GM19438 (cell line): ENCODE measurements around the gene TTC22.

Source experiments
- ATAC-seq: cut with Tn5 transposase; IDR thresholded peaks from one replicate; pipeline ENCODE4 v1.9.1; 2021; ENCODE audit warnings: low read depth; ENCODE audit not compliant: unreplicated experiment

Gene TTC22

DNA sequence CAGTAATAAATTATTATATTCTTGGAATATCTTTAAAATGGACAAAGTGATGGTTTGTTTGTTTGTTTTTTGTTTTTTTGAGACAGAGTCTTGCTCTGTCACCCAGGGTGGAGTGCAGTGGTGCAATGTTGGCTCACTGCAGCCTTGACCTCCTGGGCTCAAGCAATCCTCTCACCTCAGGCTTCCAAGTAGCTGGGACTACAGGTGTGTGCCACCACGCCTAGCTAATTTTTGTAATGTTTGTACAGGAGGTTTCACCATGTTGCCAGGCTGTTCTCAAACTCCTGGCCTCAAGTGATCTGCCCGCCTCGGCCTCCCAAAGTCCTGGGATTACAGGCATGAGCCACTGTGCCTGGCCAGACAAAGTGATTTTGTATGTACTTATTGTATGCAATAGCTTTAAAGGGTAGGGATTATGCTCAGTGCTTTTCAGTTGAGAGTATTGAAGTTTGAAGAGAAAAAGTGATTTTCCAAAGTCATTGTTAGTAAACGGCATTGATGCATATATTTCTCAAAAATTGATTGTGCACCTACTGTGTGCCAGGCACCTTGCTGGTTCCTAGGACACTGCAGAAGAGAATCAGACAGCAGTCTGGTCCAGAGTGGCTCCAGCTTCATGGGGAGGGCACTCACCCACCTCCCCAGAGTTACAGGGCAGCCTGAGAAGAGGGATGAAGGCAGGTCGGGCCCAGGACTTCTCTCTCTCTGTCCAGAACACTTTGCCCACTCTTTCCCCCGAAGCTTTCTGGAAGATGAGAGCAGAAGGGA, 34.2 kb upstream of the TTC22 start:
- no peak for ATAC-seq

DNA sequence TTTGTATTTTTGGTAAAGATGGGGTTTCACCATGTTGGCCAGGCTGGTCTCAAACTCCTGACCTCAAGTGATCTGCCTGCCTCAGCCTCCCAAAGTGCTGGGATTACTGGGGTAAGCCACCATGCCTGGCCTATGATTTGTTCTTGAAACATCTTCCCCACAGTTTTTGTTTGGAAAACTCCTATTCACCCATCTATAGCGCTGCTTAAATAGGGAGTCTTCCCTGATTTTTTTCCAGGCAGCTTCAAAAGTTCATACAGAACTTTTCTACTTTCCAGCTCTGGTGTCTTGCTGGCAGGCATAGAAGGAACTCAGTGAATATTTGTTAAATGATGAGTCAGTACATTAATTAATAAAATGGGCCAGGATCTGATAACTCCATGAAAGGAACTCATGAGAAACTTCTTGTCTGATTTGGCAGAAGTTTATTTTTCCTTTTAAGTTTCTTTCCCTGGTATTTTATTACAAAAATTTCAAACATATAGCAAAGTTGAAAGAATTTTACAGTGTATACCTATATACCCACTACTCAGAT, 33.0 kb upstream of the TTC22 start:
- no peak for ATAC-seq

GRCh38 chr1:54833121-54833520, 32.0 kb upstream of the TTC22 start:
- ATAC-seq = no peak

DNA sequence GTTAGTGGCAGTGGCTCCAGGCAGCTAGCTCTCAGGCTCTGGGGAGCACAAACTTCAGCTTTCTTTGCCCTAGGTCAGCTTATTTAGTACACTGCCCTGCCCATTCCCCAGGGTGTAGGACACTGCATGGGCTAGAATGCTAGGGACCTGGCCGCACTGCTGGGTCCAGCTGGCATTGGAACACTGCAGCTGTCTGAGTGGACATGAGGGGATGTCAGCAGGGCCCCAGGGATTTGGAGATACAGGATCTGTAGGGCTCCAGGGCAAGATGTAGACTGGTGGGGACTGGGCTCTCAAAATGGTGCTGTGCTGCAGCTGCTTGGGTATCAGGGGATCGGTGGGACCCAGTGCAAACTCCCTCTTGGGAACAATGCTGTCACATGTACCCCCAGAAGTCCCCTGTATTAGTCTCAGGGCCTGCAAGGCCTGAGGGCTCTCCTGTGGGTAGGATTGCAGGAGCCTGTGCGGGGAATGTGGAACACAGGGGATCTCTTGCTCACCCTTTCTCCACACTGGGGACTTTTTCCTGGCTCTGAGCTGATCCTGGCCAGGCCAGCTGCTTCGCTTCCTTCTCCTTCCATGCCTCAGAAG, 25.2 kb upstream of the TTC22 start:
- no peak for ATAC-seq

- ATAC-seq = no peak
Observed at GRCh38 chr1:54825696-54826095, 24.6 kb upstream of the TTC22 start.

GRCh38 chr1:54823670-54824069, 22.5 kb upstream of the TTC22 start:
- ATAC-seq = no peak

DNA sequence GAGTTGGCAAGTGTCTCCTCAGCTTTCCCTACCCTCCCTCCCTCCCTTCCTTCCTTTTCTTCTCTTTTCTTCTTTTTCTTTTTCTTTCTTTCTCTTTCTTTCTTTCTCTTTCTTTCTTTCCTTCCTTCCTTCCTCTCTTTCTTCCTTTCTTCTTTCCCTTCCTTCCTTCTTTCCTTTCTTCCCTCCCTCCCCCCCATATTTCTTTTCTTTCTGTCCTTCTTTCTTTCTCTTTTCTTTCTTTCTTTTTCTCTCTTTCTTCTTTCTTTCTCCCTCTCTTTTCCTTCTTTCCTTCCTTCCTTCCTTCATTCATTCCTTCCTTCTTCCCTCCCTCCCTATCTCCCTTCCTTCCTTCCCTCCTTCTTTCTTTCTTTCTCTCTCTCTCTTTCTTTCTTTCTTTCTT, 18.6 kb upstream of the TTC22 start:
- ATAC-seq = no peak

GRCh38 chr1:54819195-54819536, 18.0 kb upstream of the TTC22 start:
- ATAC-seq = no peak

- no peak for ATAC-seq
Observed at GRCh38 chr1:54818461-54819194, 17.5 kb upstream of the TTC22 start.

- no peak for ATAC-seq
Observed at GRCh38 chr1:54816951-54817350, 15.8 kb upstream of the TTC22 start.

- no peak for ATAC-seq
Observed at GRCh38 chr1:54816130-54816529, 15.0 kb upstream of the TTC22 start.

- ATAC-seq = no peak
Observed at GRCh38 chr1:54815086-54815876, 14.2 kb upstream of the TTC22 start.

- ATAC-seq = no peak
Observed at GRCh38 chr1:54814571-54814970, 13.4 kb upstream of the TTC22 start.

DNA sequence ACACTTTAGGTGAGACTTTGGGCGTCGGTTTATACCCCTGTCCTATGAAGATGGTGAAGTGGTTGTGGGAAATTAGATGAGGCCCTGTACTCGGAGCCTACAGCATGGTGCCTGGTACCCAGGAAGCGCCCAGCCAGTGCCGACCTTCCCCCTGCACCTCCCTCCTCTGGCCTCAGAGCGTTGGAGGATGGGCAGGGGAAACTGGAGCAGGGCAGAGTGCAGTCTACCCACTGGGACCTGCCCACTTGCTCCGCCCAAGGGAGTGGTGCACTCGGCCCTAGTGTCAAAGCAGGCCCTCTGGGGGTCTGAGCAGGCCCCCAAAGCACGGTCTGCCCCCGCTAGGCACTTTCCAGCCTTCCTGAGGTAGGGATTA, 13.0 kb upstream of the TTC22 start:
- no peak for ATAC-seq

- no peak for ATAC-seq
Observed at GRCh38 chr1:54813485-54814125, 12.5 kb upstream of the TTC22 start.

DNA sequence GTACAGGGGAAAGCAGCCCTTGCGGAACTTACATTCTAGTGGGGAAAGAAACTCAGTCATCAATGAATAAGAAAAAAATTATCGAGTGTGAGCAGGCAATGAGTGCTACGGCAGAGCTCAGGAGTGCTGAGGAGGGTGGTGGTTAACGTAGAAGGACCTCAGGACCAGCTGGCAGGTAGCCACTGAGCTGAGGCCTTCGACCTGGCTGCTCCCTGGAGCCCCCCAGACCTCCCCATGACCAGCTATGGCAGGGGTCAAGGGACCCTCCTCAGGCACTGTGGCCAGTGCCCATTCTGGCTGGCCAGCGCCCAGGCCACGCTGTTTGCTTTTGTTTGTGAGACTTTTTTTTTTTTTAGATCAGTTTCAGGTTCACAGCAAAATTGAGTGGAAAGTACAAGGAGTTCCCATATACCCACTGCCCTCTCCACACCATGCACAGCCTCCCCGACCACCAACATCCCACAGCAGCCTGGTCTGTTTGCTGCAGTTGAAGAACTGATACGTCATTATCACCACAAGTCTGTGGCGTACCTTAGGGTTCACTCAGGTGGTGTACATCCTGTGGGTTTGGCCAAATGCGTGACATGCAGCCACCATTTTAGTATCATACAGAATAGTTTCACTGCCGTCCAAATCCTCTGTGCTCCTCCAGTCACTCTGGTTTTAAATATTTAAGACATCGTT, 11.8 kb upstream of the TTC22 start:
- ATAC-seq = no peak

- ATAC-seq = no peak
Observed at GRCh38 chr1:54811739-54812655, 10.9 kb upstream of the TTC22 start.

- ATAC-seq = no peak
Observed at GRCh38 chr1:54811066-54811465, 9.9 kb upstream of the TTC22 start.
